ENCODE data around the gene GARS1.

GARS1 gene

DNA sequence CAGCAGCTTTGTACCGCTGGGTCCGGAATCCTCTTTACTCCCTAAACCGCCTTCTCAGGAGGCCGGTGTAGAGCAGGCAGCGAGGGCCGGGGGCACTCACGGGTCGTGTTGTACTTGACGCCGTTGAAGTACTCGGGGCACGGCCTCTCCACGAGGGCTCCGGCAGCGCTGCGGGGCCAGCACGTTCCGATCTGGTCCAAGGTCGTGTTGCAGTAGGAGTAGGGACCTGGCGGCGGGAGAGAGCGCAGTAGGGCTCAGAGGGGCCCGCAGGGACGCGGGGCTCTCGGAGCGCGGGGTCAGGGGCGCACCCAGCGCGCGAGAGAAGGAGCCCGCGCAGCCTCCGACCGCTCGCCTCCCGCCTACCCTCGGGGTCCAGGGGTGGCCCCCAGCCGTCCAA is 87.1 kb downstream of the GARS1 start:
- peak overlapping the region; percentile 33 to 62 (median 50); a peak in 15 of 20 replicates for H3K4me3 ChIP-seq
- peaks cover 0 to 11% (median 8%) of the 10 kb centered on the region in 11 experiments; a peak in 12 of 22 replicates for H3K9me3 ChIP-seq (replicated peaks in 1 of 11)
- H3K4me2 ChIP-seq = peak overlapping the region; percentile 63 to 86 (median 77)
- H3K36me3 ChIP-seq = no peaks in the 10 kb centered on the region
- TF ChIP-seq Cebpa-rat (IDR thresholded peaks at IDR 0.05) = no peak
- no peak overlapping the region for H3K27ac ChIP-seq
- H3K4me1 ChIP-seq = peaks cover 7 to 51% (median 37%) of the 10 kb centered on the region in 10 experiments; a peak in 18 of 20 replicates
- H3K9ac ChIP-seq = 0 out of 22 replicates have a peak overlapping the region, but pooled peaks of 1 of the 11 experiments have one; percentile 18
- H4K20me1 ChIP-seq = peaks cover 0 to 16% (median 0%) of the 10 kb centered on the region in 11 experiments; a peak in 1 of 22 replicates
- peaks cover 30 to 44% (median 37%) of the 10 kb centered on the region in 11 experiments for H3K27me3 ChIP-seq

DNA sequence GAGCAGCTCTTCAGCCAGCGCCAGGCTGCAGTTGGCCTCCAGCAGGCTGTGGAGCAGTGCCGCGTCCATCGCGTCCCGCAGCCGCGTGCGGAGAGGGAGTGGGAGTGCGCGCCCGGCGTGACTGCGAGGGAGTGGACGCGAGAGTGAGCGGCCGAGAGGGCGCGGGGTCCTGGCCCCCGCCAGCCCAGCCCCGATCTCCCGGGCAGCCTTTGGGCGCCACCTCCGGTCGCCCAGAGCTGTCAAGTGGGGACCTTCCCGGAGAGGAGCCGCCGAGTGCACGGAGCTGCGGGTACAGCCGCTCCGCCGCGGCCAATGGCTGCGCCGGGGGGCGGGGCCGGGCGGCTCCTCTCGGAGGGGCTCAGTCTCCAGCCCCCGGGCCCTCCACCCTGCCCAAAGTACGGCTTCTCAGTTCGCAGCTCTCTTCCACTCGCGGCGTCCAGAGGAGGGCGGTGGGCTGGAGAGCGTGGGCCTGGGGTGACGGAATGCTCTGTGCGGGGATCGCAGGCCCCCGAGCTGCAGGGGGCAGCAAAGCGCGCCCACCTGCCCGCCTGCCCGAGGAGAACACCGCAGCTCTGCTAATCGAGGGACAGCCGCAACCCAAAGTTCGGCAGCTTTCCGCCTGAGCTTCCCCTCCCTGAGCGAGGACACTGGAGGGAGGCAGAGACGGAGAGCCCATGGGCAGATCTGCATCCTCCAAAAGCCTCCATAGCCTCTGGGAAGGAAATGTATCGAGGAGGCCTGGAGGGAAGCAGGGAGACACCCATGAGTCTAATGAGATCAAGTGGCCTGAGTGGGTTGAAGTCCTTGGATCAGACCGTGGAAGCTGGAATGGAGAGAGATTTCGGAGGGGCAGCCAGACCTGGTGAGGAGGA is 87.8 kb downstream of the GARS1 start, which contains the start of gene CRHR2:
TSS of gene CRHR2 (minus strand) at position 245 of the 872 bp plus-strand sequence. CDS start at position 69, 176 bp downstream.
- no peak within 1 kb of the TSS for H3K27ac ChIP-seq
- H3K4me3 ChIP-seq = peak within 1 kb of the TSS; percentile 33 to 62 (median 50)
- H3K36me3 ChIP-seq = no peaks in the 10 kb centered on the region
- H3K9me3 ChIP-seq (replicated peaks in 1 of 11) = peaks cover 0 to 11% (median 8%) of the 10 kb centered on the region in 11 experiments; a peak in 12 of 22 replicates
- peak within 1 kb of the TSS; percentile 63 to 86 (median 77) for H3K4me2 ChIP-seq
- H3K27me3 ChIP-seq = peaks cover 30 to 44% (median 37%) of the 10 kb centered on the region in 11 experiments
- peaks cover 0 to 16% (median 0%) of the 10 kb centered on the region in 11 experiments; a peak in 1 of 22 replicates for H4K20me1 ChIP-seq
- H3K4me1 ChIP-seq = peaks cover 7 to 51% (median 35%) of the 10 kb centered on the region in 10 experiments; a peak in 18 of 20 replicates
- peak within 1 kb of the TSS in 4 of 11 experiments; percentile 11 to 38 (median 16); a peak in 3 of 22 replicates for H3K9ac ChIP-seq
- TF ChIP-seq Cebpa-rat (IDR thresholded peaks at IDR 0.05) = no peak

- Histone ChIP-seq H3K9ac (no peak overlapping the region), H3K9me3 (replicated peaks in 1 of 11) (peaks cover 0 to 11% (median 8%) of the 10 kb centered on the region in 11 experiments; a peak in 12 of 22 replicates), H3K36me3 (no peaks in the 10 kb centered on the region), H3K4me1 (peaks cover 7 to 46% (median 28%) of the 10 kb centered on the region in 10 experiments; a peak in 18 of 20 replicates), H3K4me2 (peak overlapping the region in 1 of 11 experiments; percentile 70; a peak in 1 of 22 replicates), H3K27ac (no peak overlapping the region), H3K27me3 (peaks cover 30 to 44% (median 37%) of the 10 kb centered on the region in 11 experiments), H3K4me3 (no peak overlapping the region), H4K20me1 (peaks cover 0 to 16% (median 0%) of the 10 kb centered on the region in 11 experiments; a peak in 1 of 22 replicates)
- no peak for TF ChIP-seq Cebpa-rat (IDR thresholded peaks at IDR 0.05)
Observed at GRCh38 chr7:30683306-30683705, 88.6 kb downstream of the GARS1 start.
